OCI-LY1 (cell line): ENCODE results near the gene CDKN2B-AS1.

ENCODE experiments used
- H2AFZ ChIP-seq: fragments of 200-600 bp; sonication (generic), shearing (Covaris generic); 2 replicates; pipeline ENCODE4 v1.6.0; 2014; ENCODE audit warnings: antibody characterized with exemption, mild to moderate bottlenecking, low read length
- H3F3A ChIP-seq: fragments of 200-600 bp; sonication (generic), shearing (Covaris generic); 2 replicates; pipeline ENCODE4 v1.6.0; 2014; ENCODE audit warnings: mild to moderate bottlenecking, antibody characterized with exemption, low read length, moderate library complexity; ENCODE audit not compliant: insufficient read depth
- H3K27ac ChIP-seq: fragments of 200-600 bp; sonication (generic); 2 replicates; pipeline ENCODE4 v1.5.1; 2014; ENCODE audit warnings: low read length, mixed run types, mild to moderate bottlenecking, low read depth; ENCODE audit not compliant: poor library complexity, severe bottlenecking
- H3K27me3 ChIP-seq: fragments of 200-600 bp; sonication (generic); 2 replicates; pipeline ENCODE4 v1.6.0; 2014; ENCODE audit warnings: antibody characterized with exemption, mild to moderate bottlenecking, low read length, moderate library complexity; ENCODE audit not compliant: insufficient read depth
- H3K36me3 ChIP-seq: fragments of 200-600 bp; sonication (generic); 2 replicates; pipeline ENCODE4 v1.6.1; 2014; ENCODE audit warnings: mild to moderate bottlenecking, antibody characterized with exemption, low read length, moderate library complexity, mixed read lengths; ENCODE audit not compliant: insufficient read depth
- H3K4me1 ChIP-seq: fragments of 200-600 bp; sonication (generic); 2 replicates; pipeline ENCODE4 v1.5.1; 2014; ENCODE audit warnings: mild to moderate bottlenecking, low read length, moderate library complexity; ENCODE audit not compliant: insufficient read depth, severe bottlenecking
- H3K4me2 ChIP-seq: fragments of 200-600 bp; sonication (generic), shearing (Covaris generic); 2 replicates; pipeline ENCODE4 v1.6.1; 2014; ENCODE audit warnings: low read length
- H3K4me3 ChIP-seq: fragments of 200-600 bp; sonication (generic); 2 replicates; pipeline ENCODE4 v1.5.1; 2014; ENCODE audit warnings: low read length, low read depth, mild to moderate bottlenecking, mixed read lengths; ENCODE audit not compliant: poor library complexity, severe bottlenecking
- H3K79me2 ChIP-seq: fragments of 200-600 bp; shearing (Covaris generic); 2 replicates; pipeline ENCODE4 v1.6.1; 2016; ENCODE audit warnings: mixed run types, low read length, mixed read lengths; ENCODE audit not compliant: insufficient read depth
- H3K9ac ChIP-seq: fragments of 200-600 bp; sonication (generic), shearing (Covaris generic); 2 replicates; pipeline ENCODE4 v1.6.1; 2014; ENCODE audit warnings: mild to moderate bottlenecking, low read length, mixed read lengths
- H3K9me2 ChIP-seq: fragments of 200-600 bp; sonication (generic), shearing (Covaris generic); 2 replicates; pipeline ENCODE4 v1.6.1; 2014; ENCODE audit warnings: low read depth, mild to moderate bottlenecking, low read length, mixed read lengths
- H3K9me3 ChIP-seq: fragments of 200-600 bp; shearing (Covaris generic); 2 replicates; pipeline ENCODE4 v1.6.1; 2014; ENCODE audit warnings: low read length, mixed read lengths
- H4K20me1 ChIP-seq: fragments of 200-600 bp; sonication (generic), shearing (Covaris generic); 2 replicates; pipeline ENCODE4 v1.6.0; 2016; ENCODE audit warnings: mild to moderate bottlenecking, low read length; ENCODE audit not compliant: insufficient read depth
- EZH2 ChIP-seq: fragments of 200-600 bp; sonication (generic), shearing (Covaris generic); IDR thresholded peaks from 2 replicates; pipeline ENCODE4 v1.8.0; 2017; ENCODE audit warnings: borderline replicate concordance, mixed run types, mild to moderate bottlenecking, antibody characterized with exemption, low read length, moderate library complexity, mixed read lengths
- TF ChIP-seq, protein P1 (sequence below): fragments of 200-600 bp; sonication (generic), shearing (Covaris generic); IDR thresholded peaks from 2 replicates; pipeline ENCODE4 v1.5.1; 2017; ENCODE audit warnings: mild to moderate bottlenecking, antibody characterized with exemption, low read length, moderate library complexity, mixed read lengths

The CDKN2B-AS1 gene

GRCh38 chr9:22044583-22044982, 50.0 kb downstream of the CDKN2B-AS1 start:
- Histone ChIP-seq H4K20me1 (no peaks in the 10 kb centered on the region), H3K4me3 (no peak overlapping the region), H2AFZ (no peak overlapping the region), H3K9me2 (no peaks in the 10 kb centered on the region), H3K9me3 (no peaks in the 10 kb centered on the region), H3K4me2 (no peak overlapping the region), H3K27ac (no peak overlapping the region), H3K79me2 (no peaks in the 10 kb centered on the region), H3F3A (no peaks in the 10 kb centered on the region), H3K4me1 (no peaks in the 10 kb centered on the region), H3K27me3 (no peaks in the 10 kb centered on the region), H3K9ac (no peak overlapping the region), H3K36me3 (no peaks in the 10 kb centered on the region)
- TF ChIP-seq, protein P1, sequence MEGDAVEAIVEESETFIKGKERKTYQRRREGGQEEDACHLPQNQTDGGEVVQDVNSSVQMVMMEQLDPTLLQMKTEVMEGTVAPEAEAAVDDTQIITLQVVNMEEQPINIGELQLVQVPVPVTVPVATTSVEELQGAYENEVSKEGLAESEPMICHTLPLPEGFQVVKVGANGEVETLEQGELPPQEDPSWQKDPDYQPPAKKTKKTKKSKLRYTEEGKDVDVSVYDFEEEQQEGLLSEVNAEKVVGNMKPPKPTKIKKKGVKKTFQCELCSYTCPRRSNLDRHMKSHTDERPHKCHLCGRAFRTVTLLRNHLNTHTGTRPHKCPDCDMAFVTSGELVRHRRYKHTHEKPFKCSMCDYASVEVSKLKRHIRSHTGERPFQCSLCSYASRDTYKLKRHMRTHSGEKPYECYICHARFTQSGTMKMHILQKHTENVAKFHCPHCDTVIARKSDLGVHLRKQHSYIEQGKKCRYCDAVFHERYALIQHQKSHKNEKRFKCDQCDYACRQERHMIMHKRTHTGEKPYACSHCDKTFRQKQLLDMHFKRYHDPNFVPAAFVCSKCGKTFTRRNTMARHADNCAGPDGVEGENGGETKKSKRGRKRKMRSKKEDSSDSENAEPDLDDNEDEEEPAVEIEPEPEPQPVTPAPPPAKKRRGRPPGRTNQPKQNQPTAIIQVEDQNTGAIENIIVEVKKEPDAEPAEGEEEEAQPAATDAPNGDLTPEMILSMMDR: no peak
- TF ChIP-seq EZH2: no peak

DNA sequence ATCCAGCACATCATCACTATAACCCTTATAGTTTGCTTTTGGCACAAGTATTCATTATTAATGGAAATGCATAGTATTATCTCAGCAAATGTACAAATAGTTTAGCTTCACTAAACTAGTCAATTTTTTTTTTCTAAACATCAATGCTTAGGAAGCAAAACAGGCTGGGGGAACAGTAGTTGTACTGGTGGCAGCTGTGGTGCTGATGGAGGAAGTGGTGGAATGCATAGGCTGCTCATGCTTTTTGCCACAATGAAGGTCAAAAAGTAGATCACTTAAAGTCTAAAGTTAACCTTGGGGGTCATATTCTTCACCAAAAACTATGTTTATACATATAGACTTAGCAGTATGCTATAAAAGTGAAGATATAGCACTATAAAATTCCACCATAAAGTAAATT, 50.8 kb downstream of the CDKN2B-AS1 start:
- H4K20me1 ChIP-seq: no peaks in the 10 kb centered on the region
- no peaks in the 10 kb centered on the region for H3F3A ChIP-seq
- no peaks in the 10 kb centered on the region for H3K9me3 ChIP-seq
- no peak overlapping the region for H3K9ac ChIP-seq
- no peaks in the 10 kb centered on the region for H3K27me3 ChIP-seq
- H3K36me3 ChIP-seq: no peaks in the 10 kb centered on the region
- H2AFZ ChIP-seq: no peak overlapping the region
- H3K4me3 ChIP-seq: no peak overlapping the region
- H3K27ac ChIP-seq: no peak overlapping the region
- H3K4me1 ChIP-seq: peaks cover under 1% of the 10 kb centered on the region
- TF ChIP-seq, protein P1: no peak
- TF ChIP-seq EZH2: no peak
- H3K79me2 ChIP-seq: no peaks in the 10 kb centered on the region
- no peak overlapping the region for H3K4me2 ChIP-seq
- no peaks in the 10 kb centered on the region for H3K9me2 ChIP-seq

- Histone ChIP-seq H3K36me3 (no peaks in the 10 kb centered on the region), H3K4me2 (no peak overlapping the region), H3K27ac (no peak overlapping the region), H3K4me1 (peaks cover 10% of the 10 kb centered on the region), H3K27me3 (no peaks in the 10 kb centered on the region), H3K79me2 (no peaks in the 10 kb centered on the region), H3K9me3 (no peaks in the 10 kb centered on the region), H4K20me1 (no peaks in the 10 kb centered on the region), H2AFZ (no peak overlapping the region), H3K9me2 (no peaks in the 10 kb centered on the region), H3K9ac (no peak overlapping the region), H3K4me3 (no peak overlapping the region), H3F3A (no peaks in the 10 kb centered on the region)
- TF ChIP-seq, protein P1: no peak
- no peak for TF ChIP-seq EZH2
Measured at GRCh38 chr9:22046243-22046885, 51.8 kb downstream of the CDKN2B-AS1 start.
